Mesothelial cell of epicardium (in vitro differentiated cells): ENCODE data around the gene TOMM20. TPM values are rescaled to one million over a fixed set of nuclear protein-coding genes. Genes with fewer than 3 reads are reported as not detected.
A peak's percentile ranks its signal among the peaks of the same experiment; 100 is the strongest.
"Not testable (repeated sequence)": the region's sequence is repeated elsewhere in the genome, so short reads cannot be mapped to it uniquely, and the experiment has no call there.

Experiments used
- DNase-seq, 2 experiments: peaks; one replicate each; pipeline ENCODE4 v3.0.0; 2021; ENCODE audit warnings: low spot score in 2 of 2; ENCODE audit not compliant: unreplicated experiment in 2 of 2
- H3K27ac Mint-ChIP-seq: 2 replicates; pipeline ENCODE4 v1.8.0; 2021; ENCODE audit warnings: mixed read lengths
- H3K27me3 Mint-ChIP-seq: 2 replicates; pipeline ENCODE4 v1.8.0; 2021; ENCODE audit warnings: low read depth, mixed read lengths
- H3K36me3 Mint-ChIP-seq: 2 replicates; pipeline ENCODE4 v1.8.0; 2021; ENCODE audit warnings: mixed read lengths
- H3K4me1 Mint-ChIP-seq: 2 replicates; pipeline ENCODE4 v1.8.0; 2021; ENCODE audit warnings: mixed read lengths
- H3K4me3 Mint-ChIP-seq: 2 replicates; pipeline ENCODE4 v1.8.0; 2021; ENCODE audit warnings: mild to moderate bottlenecking, moderate library complexity, mixed read lengths
- H3K9me3 Mint-ChIP-seq: 2 replicates; pipeline ENCODE4 v1.8.0; 2021; ENCODE audit warnings: mixed read lengths
- total RNA-seq: library from RNA; stranded (reverse); gene quantifications from 3 replicates; pipeline ENCODE4 v1.2.1, GENCODE V29; 2021
- TF ChIP-seq, protein P1 (sequence below): fragments of 200-600 bp; sonication (generic); IDR thresholded peaks from one replicate; pipeline ENCODE4 v1.5.0; 2021; ENCODE audit warnings: antibody characterized with exemption; ENCODE audit not compliant: unreplicated experiment

The TOMM20 gene
- total RNA-seq, 1 donor from 2014 or later, result 166 TPM

- peaks cover 1% of the 10 kb centered on the region for H3K27me3 Mint-ChIP-seq
- H3K9me3 Mint-ChIP-seq, result no peaks in the 10 kb centered on the region
- H3K4me3 Mint-ChIP-seq, result no peak overlapping the region
- no peak for DNase-seq
- H3K36me3 Mint-ChIP-seq, result no peaks in the 10 kb centered on the region
- H3K4me1 Mint-ChIP-seq, result peaks cover 21% of the 10 kb centered on the region
- TF ChIP-seq, protein P1, sequence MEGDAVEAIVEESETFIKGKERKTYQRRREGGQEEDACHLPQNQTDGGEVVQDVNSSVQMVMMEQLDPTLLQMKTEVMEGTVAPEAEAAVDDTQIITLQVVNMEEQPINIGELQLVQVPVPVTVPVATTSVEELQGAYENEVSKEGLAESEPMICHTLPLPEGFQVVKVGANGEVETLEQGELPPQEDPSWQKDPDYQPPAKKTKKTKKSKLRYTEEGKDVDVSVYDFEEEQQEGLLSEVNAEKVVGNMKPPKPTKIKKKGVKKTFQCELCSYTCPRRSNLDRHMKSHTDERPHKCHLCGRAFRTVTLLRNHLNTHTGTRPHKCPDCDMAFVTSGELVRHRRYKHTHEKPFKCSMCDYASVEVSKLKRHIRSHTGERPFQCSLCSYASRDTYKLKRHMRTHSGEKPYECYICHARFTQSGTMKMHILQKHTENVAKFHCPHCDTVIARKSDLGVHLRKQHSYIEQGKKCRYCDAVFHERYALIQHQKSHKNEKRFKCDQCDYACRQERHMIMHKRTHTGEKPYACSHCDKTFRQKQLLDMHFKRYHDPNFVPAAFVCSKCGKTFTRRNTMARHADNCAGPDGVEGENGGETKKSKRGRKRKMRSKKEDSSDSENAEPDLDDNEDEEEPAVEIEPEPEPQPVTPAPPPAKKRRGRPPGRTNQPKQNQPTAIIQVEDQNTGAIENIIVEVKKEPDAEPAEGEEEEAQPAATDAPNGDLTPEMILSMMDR, result no peak
- peak overlapping the region; percentile 6 for H3K27ac Mint-ChIP-seq
Observed at GRCh38 chr1:235100194-235100772, 28.4 kb downstream of the TOMM20 start.

DNA sequence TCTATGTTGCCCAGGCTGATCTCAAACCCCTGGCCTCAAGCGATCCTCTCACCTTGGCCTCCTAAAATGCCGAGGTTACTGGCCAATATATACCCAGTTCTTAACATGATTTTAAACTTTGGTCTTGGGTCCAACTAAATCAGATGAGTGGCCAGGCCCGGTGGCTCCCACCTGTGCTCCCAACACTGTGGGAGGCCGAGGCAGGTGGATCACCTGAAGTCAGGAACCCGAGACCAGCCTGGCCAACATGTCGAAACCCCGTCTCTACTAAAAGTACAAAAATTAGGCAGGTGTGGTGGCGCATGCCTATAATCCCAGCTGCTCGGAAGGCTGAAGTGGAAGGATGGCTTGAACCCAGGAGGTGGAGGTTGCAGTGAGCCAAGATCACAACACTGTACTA lies 29.6 kb downstream of the TOMM20 start:
- H3K9me3 Mint-ChIP-seq, result no peaks in the 10 kb centered on the region
- H3K36me3 Mint-ChIP-seq, result no peaks in the 10 kb centered on the region
- H3K27me3 Mint-ChIP-seq, result peaks cover 1% of the 10 kb centered on the region
- TF ChIP-seq, protein P1, result no peak
- H3K4me3 Mint-ChIP-seq, result no peak overlapping the region
- peaks cover 10% of the 10 kb centered on the region for H3K4me1 Mint-ChIP-seq
- H3K27ac Mint-ChIP-seq, result no peak overlapping the region
- DNase-seq, result no peak

GRCh38 chr1:235098547-235098946 lies 30.1 kb downstream of the TOMM20 start:
- Mint-ChIP-seq H3K4me3 (no peak overlapping the region), H3K27ac (no peak overlapping the region), H3K27me3 (peaks cover 1% of the 10 kb centered on the region), H3K9me3 (no peaks in the 10 kb centered on the region), H3K4me1 (peaks cover 10% of the 10 kb centered on the region), H3K36me3 (no peaks in the 10 kb centered on the region)
- DNase-seq, result no peak
- TF ChIP-seq, protein P1, result no peak

DNA sequence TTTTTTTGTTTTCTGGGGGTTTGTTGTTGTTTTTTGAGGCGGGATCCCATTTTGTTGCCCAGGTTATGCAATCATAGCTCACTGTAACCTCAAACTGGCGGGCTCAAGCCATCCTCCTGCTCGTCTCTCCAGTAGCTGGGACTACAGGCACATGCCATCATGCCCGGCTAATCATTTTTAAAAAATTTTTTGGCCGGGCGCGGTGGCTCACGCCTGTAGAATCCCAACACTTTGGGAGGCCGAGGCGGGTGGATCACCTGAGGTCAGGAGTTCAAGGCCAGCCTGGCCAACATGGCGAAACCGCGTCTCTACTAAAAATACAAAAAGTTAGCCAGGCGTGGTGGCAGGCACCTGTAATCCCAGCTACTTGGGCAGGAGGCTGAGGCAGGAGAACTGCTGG lies 31.1 kb downstream of the TOMM20 start:
- DNase-seq, H3K4me1 Mint-ChIP-seq, H3K4me3 Mint-ChIP-seq, H3K9me3 Mint-ChIP-seq, H3K27me3 Mint-ChIP-seq, H3K36me3 Mint-ChIP-seq, H3K27ac Mint-ChIP-seq: not testable (repeated sequence)

DNA sequence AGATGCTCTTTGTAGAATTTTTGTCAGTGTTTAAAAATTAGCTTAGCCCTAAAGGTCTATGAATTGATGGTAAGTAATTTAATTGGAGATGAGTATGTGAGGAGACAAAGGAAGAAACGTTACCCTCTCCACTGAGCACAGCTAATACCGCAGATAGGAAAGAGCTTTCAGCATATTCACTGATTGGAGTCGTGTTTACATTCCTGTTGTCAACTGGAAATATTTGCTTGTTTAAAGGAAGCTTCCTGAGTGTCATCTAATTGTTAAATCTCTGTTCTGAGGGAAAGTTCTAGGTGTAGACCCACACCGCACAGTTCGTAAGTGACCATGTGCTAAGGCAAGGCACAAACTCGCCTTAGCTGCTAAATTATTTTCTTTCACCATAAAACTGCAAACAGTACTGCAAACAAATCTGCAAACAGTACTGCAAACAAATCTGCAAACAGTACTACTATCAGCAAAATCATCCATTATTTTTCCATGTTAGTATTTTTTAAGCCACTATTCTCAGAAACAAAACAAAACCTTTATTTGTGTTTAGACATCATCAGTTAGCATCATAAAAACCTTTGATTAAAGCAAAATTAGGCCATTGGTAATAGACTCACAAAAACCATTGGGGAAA lies 32.6 kb downstream of the TOMM20 start:
- Mint-ChIP-seq H3K4me1 (peaks cover 6% of the 10 kb centered on the region), H3K36me3 (no peaks in the 10 kb centered on the region), H3K27ac (no peak overlapping the region), H3K27me3 (peaks cover 1% of the 10 kb centered on the region), H3K4me3 (no peak overlapping the region), H3K9me3 (no peaks in the 10 kb centered on the region)
- no peak for DNase-seq
- TF ChIP-seq, protein P1, result no peak

- TF ChIP-seq, protein P1, result peak; percentile 72
- no peaks in the 10 kb centered on the region for H3K9me3 Mint-ChIP-seq
- H3K27ac Mint-ChIP-seq, result no peak overlapping the region
- peak; percentile 57 to 90 for DNase-seq
- H3K27me3 Mint-ChIP-seq, result no peaks in the 10 kb centered on the region
- peak overlapping the region; percentile 60 for H3K4me3 Mint-ChIP-seq
- H3K4me1 Mint-ChIP-seq, result peaks cover 17% of the 10 kb centered on the region
- H3K36me3 Mint-ChIP-seq, result no peaks in the 10 kb centered on the region
Observed at GRCh38 chr1:235093696-235094592, 34.7 kb downstream of the TOMM20 start.
